Testis (tissue), 3 donors: ENCODE data around the gene MROH9. TPM values are rescaled to one million over a fixed set of nuclear protein-coding genes. Genes with fewer than 3 reads are reported as not detected.
A peak's percentile ranks its signal among the peaks of the same experiment; 100 is the strongest.

Experiments
- DNase-seq: peaks from one replicate; pipeline ENCODE4 v3.0.0-alpha.2; 2019
- H3K27ac ChIP-seq, 2 donors: fragments of 200-600 bp; sonication (generic); one replicate each; pipeline ENCODE4 v1.5.1; 2019
- H3K27me3 ChIP-seq: fragments of 200-600 bp; sonication (generic); one replicate; pipeline ENCODE4 v1.5.1; 2019
- H3K36me3 ChIP-seq: fragments of 200-600 bp; sonication (generic); one replicate; pipeline ENCODE4 v1.5.1; 2017; ENCODE audit warnings: low read depth; ENCODE audit errors: missing control alignments
- H3K4me1 ChIP-seq: fragments of 200-600 bp; sonication (generic); one replicate; pipeline ENCODE4 v1.5.1; 2019
- H3K4me3 ChIP-seq, 2 donors: fragments of 200-600 bp; sonication (generic); one replicate each; pipeline ENCODE4 v1.5.1; 2017 to 2019
- H3K9me3 ChIP-seq: fragments of 200-600 bp; sonication (generic); one replicate; pipeline ENCODE4 v1.5.1; 2017
- POLR2A ChIP-seq: fragments of 450-650 bp; IDR thresholded peaks from one replicate; pipeline ENCODE4 v1.6.1; 2017; ENCODE audit warnings: antibody characterized with exemption, mild to moderate bottlenecking, moderate library complexity
- WGBS, 2 donors: methylation state at CpG; one replicate each; pipeline ENCODE4 v1.1.5; 2018; 5-methylcytosine and 5-hydroxymethylcytosine counted together
- intact Hi-C: fragments of 100-400 bp; cut with DNase I; formaldehyde crosslinking; loops from one replicate; pipeline ENCODE4 v1.15.1; 2023; ENCODE audit warnings: low total_unique reads
- polyA plus RNA-seq: library from polyadenylated mRNA; stranded (reverse); fragments of 350-450 nt; fragmentation: Illumina TruSeq; extraction: RNeasy Lipid Tissue Mini Kit (QIAGEN cat#74804); gene quantifications from one replicate; pipeline ENCODE4 v1.2.3, GENCODE V29; 2014; ENCODE audit warnings: low read depth, low replicate concordance; ENCODE audit not compliant: insufficient read depth
- total RNA-seq, 2 donors: library from RNA; depleted of rRNA; stranded (reverse); fragments of >200 nt; gene quantifications; one replicate each; pipeline ENCODE4 v1.2.3, GENCODE V29; 2016
- TF ChIP-seq, protein P1 (sequence below), 3 experiments: fragments of 450-650 bp in 2 of 3; fragments of 200-600 bp in 1 of 3; sonication (generic) in 1 of 3; IDR thresholded peaks; one replicate each; pipeline ENCODE4 v1.5.1; 2016 to 2019; ENCODE audit warnings: antibody characterized with exemption in 3 of 3, mild to moderate bottlenecking in 2 of 3, moderate library complexity in 1 of 3

The MROH9 gene
- total and polyA plus RNA-seq, 3 donors from 2014 or later = 1.1 to 2.8 (median 2.3) TPM

DNA sequence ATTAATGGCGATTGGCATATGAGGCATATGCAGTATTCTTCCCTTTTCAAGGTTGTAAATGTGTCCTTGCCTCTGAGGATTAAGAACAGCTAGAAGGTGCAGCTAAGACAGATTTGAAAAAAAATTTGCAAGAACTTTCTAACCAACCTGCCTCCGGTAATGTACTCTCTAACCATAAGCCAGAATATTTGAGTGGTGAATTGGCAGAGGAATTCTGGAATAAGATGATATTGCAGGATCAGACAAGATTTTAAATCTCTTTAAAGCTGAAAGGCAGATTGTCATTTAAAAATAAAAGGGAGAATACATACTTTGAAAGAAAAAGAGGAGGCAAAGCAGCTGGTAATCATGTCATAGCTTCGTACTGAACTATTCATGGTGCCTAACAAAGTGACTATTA lies 29.2 kb downstream of the MROH9 start:
- H3K9me3 ChIP-seq = no peaks in the 10 kb centered on the region
- no peak for DNase-seq
- no peaks in the 10 kb centered on the region for H3K36me3 ChIP-seq
- no peak for TF ChIP-seq POLR2A
- TF ChIP-seq, protein P1, sequence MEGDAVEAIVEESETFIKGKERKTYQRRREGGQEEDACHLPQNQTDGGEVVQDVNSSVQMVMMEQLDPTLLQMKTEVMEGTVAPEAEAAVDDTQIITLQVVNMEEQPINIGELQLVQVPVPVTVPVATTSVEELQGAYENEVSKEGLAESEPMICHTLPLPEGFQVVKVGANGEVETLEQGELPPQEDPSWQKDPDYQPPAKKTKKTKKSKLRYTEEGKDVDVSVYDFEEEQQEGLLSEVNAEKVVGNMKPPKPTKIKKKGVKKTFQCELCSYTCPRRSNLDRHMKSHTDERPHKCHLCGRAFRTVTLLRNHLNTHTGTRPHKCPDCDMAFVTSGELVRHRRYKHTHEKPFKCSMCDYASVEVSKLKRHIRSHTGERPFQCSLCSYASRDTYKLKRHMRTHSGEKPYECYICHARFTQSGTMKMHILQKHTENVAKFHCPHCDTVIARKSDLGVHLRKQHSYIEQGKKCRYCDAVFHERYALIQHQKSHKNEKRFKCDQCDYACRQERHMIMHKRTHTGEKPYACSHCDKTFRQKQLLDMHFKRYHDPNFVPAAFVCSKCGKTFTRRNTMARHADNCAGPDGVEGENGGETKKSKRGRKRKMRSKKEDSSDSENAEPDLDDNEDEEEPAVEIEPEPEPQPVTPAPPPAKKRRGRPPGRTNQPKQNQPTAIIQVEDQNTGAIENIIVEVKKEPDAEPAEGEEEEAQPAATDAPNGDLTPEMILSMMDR (IDR thresholded peaks at IDR 0.05) = no peak
- no peaks in the 10 kb centered on the region for H3K27me3 ChIP-seq
- intact Hi-C loops = no loop called here
- H3K4me3 ChIP-seq = no peak overlapping the region
- WGBS, 2 donors = 87 to 88% methylated on average over 3 of the region's 3 CpGs
- no peaks in the 10 kb centered on the region for H3K4me1 ChIP-seq
- no peak overlapping the region for H3K27ac ChIP-seq

DNA sequence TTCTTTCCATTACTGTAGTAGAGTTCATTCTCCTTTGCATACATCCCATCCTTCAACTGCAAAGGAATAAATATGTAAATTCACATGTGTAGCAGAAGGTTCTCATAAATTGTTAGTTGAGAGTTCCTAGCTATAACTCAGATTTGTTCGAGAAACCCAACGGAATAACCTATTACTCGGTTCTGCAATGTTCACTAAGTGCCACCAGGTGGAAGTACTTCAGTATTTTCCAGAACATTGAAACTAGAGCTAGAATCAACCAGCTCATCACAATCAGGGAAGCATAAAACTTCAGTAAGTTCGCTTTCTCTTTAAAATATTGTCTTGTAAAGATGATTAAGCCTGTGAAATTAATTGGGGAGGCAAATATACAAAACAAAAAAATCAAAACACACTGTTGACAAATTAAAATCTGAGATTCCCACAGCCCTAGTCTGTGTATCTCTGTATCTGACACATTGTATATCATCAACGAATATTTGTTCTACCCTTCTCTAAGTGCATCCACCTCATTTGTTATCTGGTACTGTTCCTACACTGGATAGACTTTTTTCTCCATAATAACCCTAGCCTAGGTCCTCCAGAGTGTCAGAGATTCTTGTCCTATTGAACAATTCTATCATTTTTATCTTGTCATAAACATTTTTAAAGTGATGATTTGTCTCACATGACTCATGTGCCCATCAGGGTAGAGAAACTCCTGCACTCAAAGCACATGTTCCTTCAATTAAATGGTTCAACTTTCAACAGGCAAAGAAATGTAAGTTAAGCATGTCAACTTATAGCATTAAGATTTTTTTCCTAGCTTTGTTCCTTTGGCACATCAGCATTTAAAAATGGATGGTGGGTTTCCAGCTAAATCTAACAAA lies 31.9 kb downstream of the MROH9 start:
- H3K27ac ChIP-seq = no peak overlapping the region
- TF ChIP-seq, protein P1 (IDR thresholded peaks at IDR 0.05) = peak; percentile 65 to 71 (median 65)
- TF ChIP-seq POLR2A = no peak
- no peak overlapping the region for H3K4me3 ChIP-seq
- no peaks in the 10 kb centered on the region for H3K27me3 ChIP-seq
- 29 to 51% methylated on average over 5 of the region's 5 CpGs for WGBS, 2 donors
- DNase-seq = peak; percentile 30
- H3K36me3 ChIP-seq = no peaks in the 10 kb centered on the region
- H3K9me3 ChIP-seq = no peaks in the 10 kb centered on the region
- intact Hi-C loops = no loop called here
- no peaks in the 10 kb centered on the region for H3K4me1 ChIP-seq

DNA sequence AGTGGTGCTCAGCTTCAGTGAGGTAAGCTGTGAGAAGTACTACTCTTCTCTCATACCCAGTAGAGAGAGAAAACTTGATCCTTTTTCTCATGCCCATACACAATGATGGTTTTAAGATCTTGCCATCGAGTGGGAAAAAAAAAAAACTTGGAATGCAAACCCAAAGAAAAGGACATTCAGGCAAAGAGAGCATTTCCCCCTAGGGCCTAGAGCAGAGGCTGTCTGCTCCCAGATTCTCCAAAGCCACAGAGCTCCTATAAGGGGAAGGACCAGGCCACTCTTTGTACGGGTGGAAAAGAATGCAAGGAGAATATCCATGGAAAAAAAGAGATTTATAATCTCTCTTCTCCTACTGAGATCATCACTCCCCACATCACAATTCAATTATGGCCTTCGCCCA lies 34.9 kb downstream of the MROH9 start:
- intact Hi-C loops = no loop called here
- 72 to 73% methylated on average over 3 of the region's 3 CpGs for WGBS, 2 donors

DNA sequence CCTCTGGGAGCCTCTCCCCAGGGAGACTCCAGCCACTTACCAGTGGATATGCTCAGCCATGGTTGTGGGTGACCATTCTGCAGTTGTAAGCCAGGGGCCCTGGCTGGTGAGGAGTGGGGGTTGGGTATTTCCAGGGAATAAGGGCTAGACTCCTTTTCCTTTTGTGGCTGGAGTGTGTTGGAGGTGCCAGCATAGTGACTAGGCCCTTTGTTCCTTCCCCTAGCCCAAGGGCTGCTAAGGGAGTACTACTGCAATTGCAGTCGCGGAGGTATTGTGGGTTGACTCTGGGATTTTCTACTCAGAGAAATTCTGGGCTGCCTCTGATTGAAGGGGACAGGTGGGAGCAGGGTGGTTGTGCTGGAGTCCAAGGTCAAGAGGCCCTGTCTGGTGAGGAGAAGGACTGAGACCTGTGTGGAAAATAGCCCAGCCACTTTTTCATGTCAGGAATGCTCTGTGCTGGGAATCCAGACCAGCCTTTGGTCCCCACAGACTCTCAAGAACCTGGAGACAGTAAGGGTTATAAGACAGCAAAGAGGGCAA lies 43.1 kb downstream of the MROH9 start:
- intact Hi-C loops = no loop called here
- TF ChIP-seq, protein P1 (IDR thresholded peaks at IDR 0.05) = no peak
- TF ChIP-seq POLR2A = no peak
- no peaks in the 10 kb centered on the region for H3K36me3 ChIP-seq
- no peak for DNase-seq
- no peaks in the 10 kb centered on the region for H3K9me3 ChIP-seq
- 77 to 89% methylated on average over 2 of the region's 2 CpGs for WGBS, 2 donors
- no peak overlapping the region for H3K27ac ChIP-seq
- no peak overlapping the region for H3K4me3 ChIP-seq
- no peaks in the 10 kb centered on the region for H3K4me1 ChIP-seq
- H3K27me3 ChIP-seq = no peaks in the 10 kb centered on the region

More for the DNA sequence above, 34.9 kb downstream of the MROH9 start:
- H3K36me3 ChIP-seq = no peaks in the 10 kb centered on the region
- no peaks in the 10 kb centered on the region for H3K9me3 ChIP-seq
- no peak overlapping the region for H3K4me3 ChIP-seq
- no peaks in the 10 kb centered on the region for H3K27me3 ChIP-seq
- no peak for TF ChIP-seq POLR2A
- no peak for DNase-seq
- no peak overlapping the region for H3K27ac ChIP-seq
- H3K4me1 ChIP-seq = no peaks in the 10 kb centered on the region

GRCh38 chr1:170985406-170985805 lies 50.1 kb downstream of the MROH9 start:
- TF ChIP-seq, protein P1 (IDR thresholded peaks at IDR 0.05) = no peak
- no peak for TF ChIP-seq POLR2A
- Histone ChIP-seq H3K36me3 (no peaks in the 10 kb centered on the region), H3K9me3 (no peaks in the 10 kb centered on the region), H3K4me3 (no peak overlapping the region), H3K27me3 (no peaks in the 10 kb centered on the region), H3K27ac (no peak overlapping the region), H3K4me1 (no peaks in the 10 kb centered on the region)
- no peak for DNase-seq
- 79 to 93% methylated on average over 1 of the region's 1 CpG for WGBS, 2 donors
- intact Hi-C loops = no loop called here
